Thyroid gland (tissue), 4 donors: ENCODE results near the gene CCDC78.

Source experiments
- POLR2A ChIP-seq, 2 donors: fragments of 450-650 bp; IDR thresholded peaks; one replicate each; pipeline ENCODE4 v1.6.1; 2017; ENCODE audit warnings: antibody characterized with exemption in 2 of 2, mild to moderate bottlenecking in 2 of 2, moderate library complexity in 1 of 2
- TF ChIP-seq, protein P1 (sequence below), 6 experiments: fragments of 200-600 bp in 3 of 6; fragments of 450-650 bp in 3 of 6; sonication (generic) in 3 of 6; IDR thresholded peaks; one replicate each; pipeline ENCODE4 v1.5.1; 2016 to 2019; ENCODE audit warnings: antibody characterized with exemption in 6 of 6, mild to moderate bottlenecking in 2 of 6, inconsistent platforms in 1 of 6, moderate library complexity in 1 of 6

DNA sequence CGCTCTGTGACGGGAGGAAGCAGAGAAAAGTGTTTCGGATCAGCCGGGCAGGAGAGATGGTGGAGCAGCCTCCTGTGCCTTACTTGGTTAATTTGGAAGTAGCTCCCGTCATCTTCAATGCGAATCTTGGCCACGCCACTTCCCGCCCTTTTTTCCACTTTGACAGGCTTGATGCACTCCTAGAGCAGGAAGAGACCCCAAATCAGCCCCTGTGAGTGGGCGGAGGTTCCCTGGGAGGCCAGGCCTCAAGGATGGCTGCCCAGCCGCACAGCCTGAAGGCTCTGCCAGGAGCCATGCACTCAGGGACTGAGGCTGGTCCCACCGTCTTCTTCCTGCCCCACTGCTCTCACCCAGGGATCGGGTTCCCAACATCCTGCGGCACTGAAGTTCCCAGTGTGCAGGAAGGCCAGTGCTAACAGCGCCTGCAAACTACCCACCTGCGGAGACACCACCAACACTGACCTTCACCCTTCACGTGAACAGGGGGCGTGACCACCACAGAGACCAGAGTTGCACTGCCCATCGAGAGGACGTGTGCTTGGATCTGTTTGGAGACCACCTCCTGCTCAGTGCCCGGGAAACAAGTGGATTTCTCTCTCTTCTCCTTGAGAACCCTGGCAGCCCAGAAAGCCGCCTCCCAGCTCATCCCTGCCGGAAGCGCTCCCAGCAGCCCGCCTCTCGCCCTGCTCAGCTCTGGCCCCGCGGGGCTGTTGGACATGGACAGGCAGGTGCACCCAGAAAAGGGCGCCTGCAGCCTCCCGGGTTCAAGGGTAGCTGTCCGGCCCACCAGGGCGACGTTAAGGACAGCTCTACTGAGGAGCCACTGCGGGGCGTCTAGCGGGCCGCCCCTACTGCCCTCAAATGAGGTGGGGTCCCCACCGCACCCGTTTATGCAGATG lies 13.6 kb upstream of the CCDC78 start:
- TF ChIP-seq POLR2A (IDR thresholded peaks at IDR 0.05), result no peak
- TF ChIP-seq, protein P1, sequence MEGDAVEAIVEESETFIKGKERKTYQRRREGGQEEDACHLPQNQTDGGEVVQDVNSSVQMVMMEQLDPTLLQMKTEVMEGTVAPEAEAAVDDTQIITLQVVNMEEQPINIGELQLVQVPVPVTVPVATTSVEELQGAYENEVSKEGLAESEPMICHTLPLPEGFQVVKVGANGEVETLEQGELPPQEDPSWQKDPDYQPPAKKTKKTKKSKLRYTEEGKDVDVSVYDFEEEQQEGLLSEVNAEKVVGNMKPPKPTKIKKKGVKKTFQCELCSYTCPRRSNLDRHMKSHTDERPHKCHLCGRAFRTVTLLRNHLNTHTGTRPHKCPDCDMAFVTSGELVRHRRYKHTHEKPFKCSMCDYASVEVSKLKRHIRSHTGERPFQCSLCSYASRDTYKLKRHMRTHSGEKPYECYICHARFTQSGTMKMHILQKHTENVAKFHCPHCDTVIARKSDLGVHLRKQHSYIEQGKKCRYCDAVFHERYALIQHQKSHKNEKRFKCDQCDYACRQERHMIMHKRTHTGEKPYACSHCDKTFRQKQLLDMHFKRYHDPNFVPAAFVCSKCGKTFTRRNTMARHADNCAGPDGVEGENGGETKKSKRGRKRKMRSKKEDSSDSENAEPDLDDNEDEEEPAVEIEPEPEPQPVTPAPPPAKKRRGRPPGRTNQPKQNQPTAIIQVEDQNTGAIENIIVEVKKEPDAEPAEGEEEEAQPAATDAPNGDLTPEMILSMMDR (IDR thresholded peaks at IDR 0.05), result no peak
